Erythroblast (primary cell): ENCODE results near the gene UNK.
"Not testable (repeated sequence)": the region's sequence is repeated elsewhere in the genome, so short reads cannot be mapped to it uniquely, and the experiment has no call there.

ENCODE experiments used
- GATA1 ChIP-seq: IDR thresholded peaks from 2 replicates; pipeline ENCODE4 v1.6.1; 2011; ENCODE audit warnings: low read depth, mild to moderate bottlenecking, control low read depth, low read length, moderate library complexity
- POLR2A ChIP-seq: IDR thresholded peaks from 2 replicates; pipeline ENCODE4 v1.6.1; 2011; ENCODE audit warnings: mild to moderate bottlenecking, low read length

GRCh38 chr17:75865404-75866188, 81.0 kb downstream of the UNK start:
- TF ChIP-seq POLR2A, GATA1: not testable (repeated sequence)
